CD4-positive, CD25-positive, alpha-beta regulatory T cell (primary cell): ENCODE data around the gene DERL3. TPM values are rescaled to one million over a fixed set of nuclear protein-coding genes. Genes with fewer than 3 reads are reported as not detected.
A peak's percentile ranks its signal among the peaks of the same experiment; 100 is the strongest.

Experiments
- ATAC-seq, 2 donors: fragments of 150-1000 bp; cut with Tn5 transposase; one replicate each; pipeline ENCODE4 v1.10.0; 2021; ENCODE audit warnings: low read depth in 2 of 2, moderate number of reproducible peaks in 2 of 2, moderate library complexity in 1 of 2
- DNase-seq, 3 donors: peaks; one replicate each; pipeline versions ENCODE4 v3.0.0 to v3.0.0-alpha.2; 2012 to 2022; ENCODE audit warnings: mixed read lengths in 1 of 3
- H3K27ac ChIP-seq: one replicate; pipeline ENCODE4 v1.7.0; 2013; ENCODE audit warnings: mild to moderate bottlenecking, low read length; ENCODE audit not compliant: insufficient read depth, poor library complexity, severe bottlenecking
- H3K27me3 ChIP-seq: one replicate; pipeline ENCODE4 v1.7.0; 2013; ENCODE audit warnings: low read length; ENCODE audit not compliant: control insufficient read depth, insufficient read depth
- H3K36me3 ChIP-seq: one replicate; pipeline ENCODE4 v1.7.0; 2013; ENCODE audit warnings: mild to moderate bottlenecking, low read length, moderate library complexity; ENCODE audit not compliant: control insufficient read depth, insufficient read depth
- H3K4me1 ChIP-seq: 2 replicates; pipeline ENCODE4 v1.7.0; 2013; ENCODE audit warnings: mild to moderate bottlenecking, low read length; ENCODE audit not compliant: insufficient read depth, control insufficient read depth, poor library complexity, severe bottlenecking
- H3K4me3 ChIP-seq: one replicate; pipeline ENCODE4 v1.7.0; 2013; ENCODE audit warnings: low read depth, mild to moderate bottlenecking, low read length, moderate library complexity
- H3K9me3 ChIP-seq, 2 experiments: 1 replicate in 1 of 2; 2 replicates in 1 of 2; pipeline ENCODE4 v1.7.0; 2013; ENCODE audit warnings: low read length in 2 of 2, mild to moderate bottlenecking in 1 of 2, moderate library complexity in 1 of 2; ENCODE audit not compliant: control insufficient read depth in 2 of 2
- H3K27ac Mint-ChIP-seq, 3 donors: one replicate each; pipeline ENCODE4 v1.8.0; 2020 to 2022; ENCODE audit warnings: mild to moderate bottlenecking in 3 of 3, mixed read lengths in 3 of 3, moderate library complexity in 2 of 3
- H3K27me3 Mint-ChIP-seq: one replicate; pipeline ENCODE4 v1.8.0; 2022; ENCODE audit warnings: mild to moderate bottlenecking, mixed read lengths
- H3K36me3 Mint-ChIP-seq: one replicate; pipeline ENCODE4 v1.8.0; 2020; ENCODE audit warnings: mixed read lengths
- H3K4me1 Mint-ChIP-seq, 4 donors: one replicate each; pipeline ENCODE4 v1.8.0; 2020 to 2022; ENCODE audit warnings: mixed read lengths in 4 of 4, mild to moderate bottlenecking in 1 of 4
- H3K4me3 Mint-ChIP-seq, 4 donors: one replicate each; pipeline ENCODE4 v1.8.0; 2020 to 2022; ENCODE audit warnings: mild to moderate bottlenecking in 4 of 4, mixed read lengths in 4 of 4, moderate library complexity in 3 of 4
- H3K9me3 Mint-ChIP-seq, 7 donors: one replicate each; pipeline ENCODE4 v1.8.0; 2020 to 2022; ENCODE audit warnings: mixed read lengths in 7 of 7, mild to moderate bottlenecking in 3 of 7, moderate library complexity in 2 of 7
- polyA plus RNA-seq, 4 donors: library from polyadenylated mRNA; unstranded; fragments of 300-500 nt; fragmentation: Illumina TruSeq; gene quantifications; one replicate each; pipeline ENCODE4 v1.2.3, GENCODE V29; 2021
- total RNA-seq: library from RNA; stranded (reverse); gene quantifications from one replicate; pipeline ENCODE4 v1.2.3, GENCODE V29; 2022

Gene DERL3
- total and polyA plus RNA-seq, 5 donors from 2014 or later = 0.53 to 1.0 TPM; not detected in 3

DNA sequence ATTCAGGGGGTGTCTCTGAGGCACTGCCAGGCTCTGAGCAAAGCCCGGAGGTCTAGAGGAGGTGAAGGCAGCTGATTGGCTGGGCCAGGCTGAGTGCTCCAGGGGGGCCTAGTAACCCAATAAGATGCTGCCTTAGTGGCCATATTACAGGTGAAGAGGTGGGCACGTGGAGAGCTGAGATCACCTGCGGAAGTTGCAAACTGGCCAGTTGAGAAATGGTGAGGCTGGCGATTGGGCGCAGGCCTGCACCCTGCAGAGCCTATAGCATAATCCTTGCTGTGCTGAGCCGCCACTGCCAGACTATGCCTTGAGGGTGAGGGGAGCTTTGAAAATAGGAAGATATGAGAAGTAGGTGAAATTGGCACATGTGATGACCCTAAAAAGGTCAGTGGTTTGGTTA lies 21.7 kb downstream of the DERL3 start:
- peaks cover 6% of the 10 kb centered on the region for H3K4me1 ChIP-seq
- H3K27me3 Mint-ChIP-seq = no peaks in the 10 kb centered on the region
- no peak overlapping the region for H3K4me3 Mint-ChIP-seq
- peaks cover 37% of the 10 kb centered on the region for H3K36me3 Mint-ChIP-seq
- peaks cover 0 to 9% (median 4%) of the 10 kb centered on the region in 4 donors for H3K4me1 Mint-ChIP-seq
- H3K27ac Mint-ChIP-seq = peak overlapping the region in 1 of 3 donors; percentile 17
- H3K27ac ChIP-seq = no peak overlapping the region
- no peak overlapping the region for H3K4me3 ChIP-seq
- peaks cover 42% of the 10 kb centered on the region for H3K36me3 ChIP-seq
- H3K9me3 Mint-ChIP-seq = no peaks in the 10 kb centered on the region
- H3K27me3 ChIP-seq = no peaks in the 10 kb centered on the region
- no peaks in the 10 kb centered on the region for H3K9me3 ChIP-seq
- DNase-seq (no peak), ATAC-seq (no peak)

GRCh38 chr22:23816156-23816976 lies 22.4 kb downstream of the DERL3 start:
- no peaks in the 10 kb centered on the region for H3K27me3 ChIP-seq
- H3K27ac ChIP-seq = no peak overlapping the region
- no peak overlapping the region for H3K27ac Mint-ChIP-seq
- ATAC-seq = no peak
- no peak overlapping the region for H3K4me3 Mint-ChIP-seq
- no peak overlapping the region for H3K4me3 ChIP-seq
- DNase-seq = no peak
- H3K27me3 Mint-ChIP-seq = no peaks in the 10 kb centered on the region
- peaks cover 44% of the 10 kb centered on the region for H3K36me3 ChIP-seq
- H3K9me3 ChIP-seq = no peaks in the 10 kb centered on the region
- peaks cover 41% of the 10 kb centered on the region for H3K36me3 Mint-ChIP-seq
- peaks cover 0 to 9% (median 4%) of the 10 kb centered on the region in 4 donors for H3K4me1 Mint-ChIP-seq
- H3K4me1 ChIP-seq = peaks cover 6% of the 10 kb centered on the region
- no peaks in the 10 kb centered on the region for H3K9me3 Mint-ChIP-seq

GRCh38 chr22:23815541-23816155 lies 23.2 kb downstream of the DERL3 start:
- no peaks in the 10 kb centered on the region for H3K27me3 Mint-ChIP-seq
- no peaks in the 10 kb centered on the region for H3K9me3 Mint-ChIP-seq
- H3K27ac Mint-ChIP-seq = no peak overlapping the region
- ATAC-seq = no peak
- Histone ChIP-seq H3K4me1 (peaks cover 1% of the 10 kb centered on the region), H3K9me3 (no peaks in the 10 kb centered on the region), H3K36me3 (peaks cover 46% of the 10 kb centered on the region), H3K4me3 (no peak overlapping the region), H3K27me3 (no peaks in the 10 kb centered on the region), H3K27ac (no peak overlapping the region)
- no peak overlapping the region for H3K4me3 Mint-ChIP-seq
- peaks cover 0 to 8% (median 4%) of the 10 kb centered on the region in 4 donors for H3K4me1 Mint-ChIP-seq
- H3K36me3 Mint-ChIP-seq = peaks cover 43% of the 10 kb centered on the region
- DNase-seq = no peak

DNA sequence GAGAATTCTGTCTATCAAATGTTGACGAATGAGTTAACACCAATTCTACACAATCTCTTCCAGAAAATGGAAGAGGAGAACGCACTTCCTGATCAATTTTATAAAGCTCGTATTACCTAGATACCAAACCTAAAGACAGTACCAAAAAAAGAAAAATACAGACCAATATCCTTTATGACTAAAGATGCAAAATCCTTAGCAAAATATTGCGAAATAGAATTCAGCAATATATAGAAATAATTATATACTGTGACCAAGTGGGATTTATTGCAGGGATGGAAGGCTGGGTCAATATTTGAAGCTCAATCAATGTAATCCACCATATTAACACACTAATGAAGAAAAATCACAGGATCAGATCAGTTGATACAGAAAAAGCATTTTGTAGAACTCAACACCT lies 26.4 kb downstream of the DERL3 start:
- Histone ChIP-seq H3K4me3 (no peak overlapping the region), H3K27me3 (no peaks in the 10 kb centered on the region), H3K27ac (no peak overlapping the region), H3K9me3 (no peaks in the 10 kb centered on the region), H3K36me3 (peaks cover 32% of the 10 kb centered on the region), H3K4me1 (no peaks in the 10 kb centered on the region)
- H3K4me1 Mint-ChIP-seq = peaks cover 0 to 2% (median 0%) of the 10 kb centered on the region in 4 donors
- H3K27ac Mint-ChIP-seq = no peak overlapping the region
- no peak overlapping the region for H3K4me3 Mint-ChIP-seq
- no peaks in the 10 kb centered on the region for H3K27me3 Mint-ChIP-seq
- peaks cover 32% of the 10 kb centered on the region for H3K36me3 Mint-ChIP-seq
- ATAC-seq (no peak), DNase-seq (no peak)
- no peaks in the 10 kb centered on the region for H3K9me3 Mint-ChIP-seq

DNA sequence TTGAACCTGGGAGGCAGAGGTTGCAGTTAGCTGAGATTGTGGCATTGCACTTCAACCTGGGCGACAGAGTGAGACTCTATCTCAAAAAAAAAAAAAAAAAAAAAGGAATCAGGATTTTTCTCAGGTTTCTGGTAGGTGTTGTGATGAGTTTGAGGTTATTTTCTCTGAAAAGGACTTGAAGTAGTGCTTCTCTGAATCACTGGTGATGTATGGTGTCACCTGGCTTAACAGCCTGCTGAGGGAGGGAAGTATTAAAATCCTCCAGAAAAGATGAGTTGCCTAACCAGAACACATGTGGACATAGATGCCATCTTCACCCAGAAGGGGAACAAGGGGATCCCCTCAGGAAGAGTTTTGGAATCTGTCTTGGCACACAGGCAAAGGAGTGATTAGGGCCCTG lies 32.0 kb downstream of the DERL3 start:
- no peak for ATAC-seq
- Histone ChIP-seq H3K4me1 (no peaks in the 10 kb centered on the region), H3K4me3 (no peak overlapping the region), H3K9me3 (no peaks in the 10 kb centered on the region), H3K27me3 (no peaks in the 10 kb centered on the region), H3K27ac (no peak overlapping the region), H3K36me3 (peaks cover 52% of the 10 kb centered on the region)
- peaks cover 0 to 2% (median 0%) of the 10 kb centered on the region in 4 donors for H3K4me1 Mint-ChIP-seq
- no peak overlapping the region for H3K27ac Mint-ChIP-seq
- no peak for DNase-seq
- H3K4me3 Mint-ChIP-seq = no peak overlapping the region
- no peaks in the 10 kb centered on the region for H3K27me3 Mint-ChIP-seq
- peaks cover 0 to 3% (median 0%) of the 10 kb centered on the region in 7 donors for H3K9me3 Mint-ChIP-seq
- H3K36me3 Mint-ChIP-seq = peaks cover 37% of the 10 kb centered on the region

DNA sequence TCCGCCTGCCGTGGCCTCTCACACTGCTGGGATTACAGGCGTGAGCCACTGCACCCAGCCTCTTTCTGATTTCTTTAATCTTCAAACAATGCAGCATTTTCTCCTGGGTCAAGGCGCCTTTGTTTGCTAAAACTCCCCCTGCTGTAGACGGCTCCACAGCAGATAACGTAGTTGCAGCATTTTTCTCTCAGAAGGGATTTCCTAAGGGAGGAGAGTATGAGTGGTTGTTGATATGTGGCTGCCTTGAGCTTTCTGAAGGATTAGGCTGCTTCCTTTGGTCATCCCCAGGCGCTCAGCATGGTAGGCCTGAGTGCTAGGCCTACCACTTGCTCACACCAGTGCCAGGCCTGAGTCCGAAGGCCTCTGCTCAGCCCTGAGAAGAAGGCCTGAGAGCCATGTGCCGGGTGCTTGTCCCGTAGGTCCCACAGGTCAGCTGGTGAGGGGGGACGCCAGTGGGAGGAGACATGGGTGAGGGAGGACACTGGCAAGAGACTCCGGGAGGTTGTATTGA lies 34.0 kb downstream of the DERL3 start:
- Mint-ChIP-seq H3K4me1 (no peaks in the 10 kb centered on the region), H3K9me3 (peaks cover 0 to 3% (median 0%) of the 10 kb centered on the region in 7 donors), H3K4me3 (no peak overlapping the region), H3K36me3 (peaks cover 42% of the 10 kb centered on the region), H3K27me3 (no peaks in the 10 kb centered on the region), H3K27ac (no peak overlapping the region)
- Histone ChIP-seq H3K4me1 (no peaks in the 10 kb centered on the region), H3K9me3 (no peaks in the 10 kb centered on the region), H3K27me3 (no peaks in the 10 kb centered on the region), H3K36me3 (peaks cover 60% of the 10 kb centered on the region), H3K27ac (no peak overlapping the region), H3K4me3 (no peak overlapping the region)
- ATAC-seq (no peak), DNase-seq (no peak)

- H3K4me3 ChIP-seq = no peak overlapping the region
- Mint-ChIP-seq H3K4me1 (no peaks in the 10 kb centered on the region), H3K4me3 (no peak overlapping the region), H3K9me3 (peaks cover 0 to 3% (median 0%) of the 10 kb centered on the region in 7 donors), H3K27me3 (no peaks in the 10 kb centered on the region), H3K36me3 (peaks cover 50% of the 10 kb centered on the region), H3K27ac (no peak overlapping the region)
- no peaks in the 10 kb centered on the region for H3K27me3 ChIP-seq
- no peak for DNase-seq
- peaks cover 63% of the 10 kb centered on the region for H3K36me3 ChIP-seq
- no peak for ATAC-seq
- no peaks in the 10 kb centered on the region for H3K9me3 ChIP-seq
- no peaks in the 10 kb centered on the region for H3K4me1 ChIP-seq
- no peak overlapping the region for H3K27ac ChIP-seq
Measured at GRCh38 chr22:23803001-23803819, 35.6 kb downstream of the DERL3 start.
